Neural cell (in vitro differentiated cells): ENCODE results near the gene TBX15. TPM values are rescaled to one million over a fixed set of nuclear protein-coding genes. Genes with fewer than 3 reads are reported as not detected.

ENCODE experiments used
- H2AFZ ChIP-seq: fragments of 200-600, 300-800 bp; sonication (generic), shearing (Covaris generic); 2 replicates; pipeline ENCODE4 v1.6.0; 2014; ENCODE audit warnings: low read depth, mild to moderate bottlenecking, antibody characterized with exemption, low read length, moderate library complexity
- H3F3A ChIP-seq: fragments of 200-600 bp; shearing (Covaris generic); 2 replicates; pipeline ENCODE4 v1.6.1; 2016; ENCODE audit warnings: mild to moderate bottlenecking, moderate library complexity, mixed read lengths, antibody characterized with exemption, low read length; ENCODE audit not compliant: insufficient read depth, poor library complexity, severe bottlenecking
- H3K27ac ChIP-seq: fragments of 200-600, 300-800 bp; sonication (generic), shearing (Covaris generic); 2 replicates; pipeline ENCODE4 v1.5.1; 2014; ENCODE audit warnings: mild to moderate bottlenecking, low read length, moderate library complexity
- H3K27me3 ChIP-seq: fragments of 300-800, 200-600 bp; sonication (generic), shearing (Covaris generic); 2 replicates; pipeline ENCODE4 v1.6.0; 2014; ENCODE audit warnings: mild to moderate bottlenecking, low read depth, low read length, moderate library complexity; ENCODE audit not compliant: insufficient read depth
- H3K36me3 ChIP-seq: fragments of 300-800, 200-600 bp; sonication (generic), shearing (Covaris generic); 2 replicates; pipeline ENCODE4 v1.5.1; 2014; ENCODE audit warnings: mild to moderate bottlenecking, antibody characterized with exemption, low read length, moderate library complexity; ENCODE audit not compliant: insufficient read depth
- H3K4me2 ChIP-seq: fragments of 300-800, 200-600 bp; sonication (generic), shearing (Covaris generic); 2 replicates; pipeline ENCODE4 v1.6.0; 2014; ENCODE audit warnings: mild to moderate bottlenecking, low read length
- H3K4me3 ChIP-seq: fragments of 300-800, 200-600 bp; sonication (generic), shearing (Covaris generic); 2 replicates; pipeline ENCODE4 v1.5.1; 2014; ENCODE audit warnings: mild to moderate bottlenecking, low read length, moderate library complexity
- H3K79me2 ChIP-seq: fragments of 200-600 bp; shearing (Covaris generic); replicated peaks from 2 replicates; pipeline ENCODE4 v1.6.0; 2014; ENCODE audit warnings: mild to moderate bottlenecking, low read length, moderate library complexity; ENCODE audit not compliant: insufficient read depth
- H3K9ac ChIP-seq: fragments of 300-800, 200-600 bp; sonication (generic), shearing (Covaris generic); 2 replicates; pipeline ENCODE4 v1.6.1; 2016; ENCODE audit warnings: mild to moderate bottlenecking, low read length, mixed read lengths
- H3K9me2 ChIP-seq: fragments of 200-600 bp; shearing (Covaris generic); 2 replicates; pipeline ENCODE4 v1.6.1; 2016; ENCODE audit warnings: mild to moderate bottlenecking, low read length, mixed read lengths; ENCODE audit not compliant: insufficient read depth
- H3K9me3 ChIP-seq: fragments of 200-600, 300-800 bp; sonication (generic), shearing (Covaris generic); 2 replicates; pipeline ENCODE4 v1.6.1; 2016; ENCODE audit warnings: mild to moderate bottlenecking, mixed run types, low read length, moderate library complexity, mixed read lengths
- H4K20me1 ChIP-seq: fragments of 200-600 bp; shearing (Covaris generic); 2 replicates; pipeline ENCODE4 v1.6.1; 2016; ENCODE audit warnings: mild to moderate bottlenecking, mixed run types; ENCODE audit not compliant: insufficient read depth
- CTCF ChIP-seq: fragments of 450-650 bp; IDR thresholded peaks from 2 replicates; pipeline ENCODE4 v1.5.1; 2014; ENCODE audit warnings: antibody characterized with exemption, mild to moderate bottlenecking, moderate library complexity; ENCODE audit not compliant: poor library complexity, severe bottlenecking
- EP300 ChIP-seq: fragments of 450-650 bp; conservative IDR thresholded peaks from 2 replicates; pipeline ENCODE4 v1.6.1; 2014; ENCODE audit warnings: antibody characterized with exemption, mild to moderate bottlenecking, moderate library complexity; ENCODE audit not compliant: poor library complexity, severe bottlenecking
- EZH2 ChIP-seq: fragments of 200-600, 300-800 bp; shearing (Covaris generic), sonication (generic); IDR thresholded peaks from 2 replicates; pipeline ENCODE4 v1.6.1; 2014; ENCODE audit warnings: antibody characterized with exemption, low read length, borderline replicate concordance, mild to moderate bottlenecking; ENCODE audit not compliant: insufficient read depth, poor library complexity, severe bottlenecking
- MXI1 ChIP-seq: fragments of 450-650 bp; conservative IDR thresholded peaks from 2 replicates; pipeline ENCODE4 v1.6.1; 2014; ENCODE audit warnings: antibody characterized with exemption, mild to moderate bottlenecking; ENCODE audit not compliant: poor library complexity, severe bottlenecking
- POLR2AphosphoS5 ChIP-seq: IDR thresholded peaks from 2 replicates; pipeline ENCODE4 v1.6.1; 2012
- RAD21 ChIP-seq: fragments of 450-650 bp; conservative IDR thresholded peaks from 2 replicates; pipeline ENCODE4 v1.6.1; 2014; ENCODE audit warnings: antibody characterized with exemption, mild to moderate bottlenecking, moderate library complexity
- REST ChIP-seq: IDR thresholded peaks from 2 replicates; pipeline ENCODE4 v1.6.1; 2012; ENCODE audit warnings: borderline replicate concordance
- SMC3 ChIP-seq: fragments of 450-650 bp; conservative IDR thresholded peaks from 2 replicates; pipeline ENCODE4 v1.6.1; 2014; ENCODE audit warnings: antibody characterized with exemption, mild to moderate bottlenecking, moderate library complexity; ENCODE audit not compliant: poor library complexity
- TAF1 ChIP-seq: IDR thresholded peaks from 2 replicates; pipeline ENCODE4 v1.6.1; 2012; ENCODE audit warnings: low read depth
- polyA plus RNA-seq: library from polyadenylated mRNA; depleted of rRNA; stranded (reverse); fragments of >200 nt; gene quantifications from 2 replicates; pipeline ENCODE4 v1.2.3, GENCODE V29; 2014

Gene TBX15
- polyA plus RNA-seq, 1 donor from 2014 or later, result 0.10 TPM

GRCh38 chr1:118949315-118949714 is 38.8 kb downstream of the TBX15 start:
- Histone ChIP-seq H3K9ac (no peak overlapping the region), H3K27me3 (no peaks in the 10 kb centered on the region), H3K79me2 (no peaks in the 10 kb centered on the region), H4K20me1 (no peaks in the 10 kb centered on the region), H3K9me3 (no peaks in the 10 kb centered on the region), H3K4me3 (no peak overlapping the region), H2AFZ (no peak overlapping the region), H3F3A (no peaks in the 10 kb centered on the region), H3K27ac (no peak overlapping the region), H3K4me2 (no peak overlapping the region), H3K36me3 (no peaks in the 10 kb centered on the region), H3K9me2 (no peaks in the 10 kb centered on the region)
- TF ChIP-seq POLR2AphosphoS5 (no peak), EP300 (no peak), CTCF (no peak), EZH2 (no peak), TAF1 (no peak), RAD21 (no peak), REST (no peak), SMC3 (no peak), MXI1 (no peak)

- no peak overlapping the region for H3K27ac ChIP-seq
- TF ChIP-seq MXI1 (no peak), EP300 (no peak), SMC3 (no peak), RAD21 (no peak), EZH2 (no peak), POLR2AphosphoS5 (no peak), CTCF (no peak), TAF1 (no peak), REST (no peak)
- H3F3A ChIP-seq, result no peaks in the 10 kb centered on the region
- H3K27me3 ChIP-seq, result no peaks in the 10 kb centered on the region
- H3K9ac ChIP-seq, result no peak overlapping the region
- H3K9me3 ChIP-seq, result no peaks in the 10 kb centered on the region
- no peaks in the 10 kb centered on the region for H3K36me3 ChIP-seq
- H3K4me2 ChIP-seq, result no peak overlapping the region
- no peak overlapping the region for H2AFZ ChIP-seq
- H3K4me3 ChIP-seq, result no peak overlapping the region
- H3K79me2 ChIP-seq, result no peaks in the 10 kb centered on the region
- no peaks in the 10 kb centered on the region for H3K9me2 ChIP-seq
- H4K20me1 ChIP-seq, result no peaks in the 10 kb centered on the region
Measured at GRCh38 chr1:118948846-118949245, 39.3 kb downstream of the TBX15 start.
